ENCODE results near the gene MAD1L1. TPM values are rescaled to one million over a fixed set of nuclear protein-coding genes. Genes with fewer than 3 reads are reported as not detected.

The MAD1L1 gene
- total and polyA plus RNA-seq, 2 of the 8 experiments (the other 6 are each of a cell fraction or from before 2014, with no cell fraction given) = 40.4 to 44.6 TPM

DNA sequence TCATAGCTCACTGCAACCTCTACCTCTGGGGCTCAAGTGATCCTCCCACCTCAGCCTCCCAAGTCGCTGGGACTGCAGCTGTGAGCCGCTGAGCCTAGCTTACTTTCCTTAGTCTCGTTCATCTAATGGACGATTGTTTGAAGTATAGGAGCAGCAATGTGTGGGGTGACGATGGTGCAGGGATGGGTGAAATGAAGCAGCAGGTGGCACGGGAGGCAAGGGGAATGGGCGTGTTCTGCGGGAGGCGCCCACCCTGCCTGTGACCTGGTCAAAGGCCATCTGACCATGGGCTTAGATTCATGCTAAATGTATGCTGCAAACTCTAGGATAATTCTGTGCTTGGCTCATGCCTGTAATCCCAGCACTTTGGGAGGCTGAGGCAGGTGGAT, 210.7 kb downstream of the MAD1L1 start:
- H3K4me3 ChIP-seq (ENCODE audit: extremely low read depth in 1 of 4, insufficient read depth in 2 of 4, low read depth in 3 of 4, low read length in 4 of 4) = no peak overlapping the region
- no peaks in the 10 kb centered on the region for H3K23me2 ChIP-seq (ENCODE audit: low read depth, low read length)
- TF ChIP-seq EP300 (IDR thresholded peaks at IDR 0.05; ENCODE audit: borderline replicate concordance in 1 of 2, low read depth in 2 of 2, low read length in 2 of 2) = no peak
- TF ChIP-seq MAFK (IDR thresholded peaks at IDR 0.05; ENCODE audit: low read depth, low read length) = no peak
- no peak for TF ChIP-seq FOSL1 (IDR thresholded peaks at IDR 0.05; ENCODE audit: insufficient read depth, low read depth, low read length)
- TF ChIP-seq EZH2 (IDR thresholded peaks at IDR 0.05; ENCODE audit: low read depth, low read length, severe bottlenecking) = no peak
- TF ChIP-seq SAP30 (IDR thresholded peaks at IDR 0.05; ENCODE audit: insufficient read depth, insufficient replicate concordance, low read length) = no peak
- no peak for TF ChIP-seq CBX8 (IDR thresholded peaks at IDR 0.05; ENCODE audit: borderline replicate concordance, low read depth, low read length)
- no peak for TF ChIP-seq SIX5 (IDR thresholded peaks at IDR 0.05; ENCODE audit: low read depth, low read length)
- no peak for TF ChIP-seq SP4 (IDR thresholded peaks at IDR 0.05; ENCODE audit: low read length)
- TF ChIP-seq TAF1 (IDR thresholded peaks at IDR 0.05; ENCODE audit: low read depth, low read length) = no peak
- no peak for TF ChIP-seq BACH1 (IDR thresholded peaks at IDR 0.05; ENCODE audit: low read length)
- no peak for TF ChIP-seq TBP (IDR thresholded peaks at IDR 0.05; ENCODE audit: low read depth, low read length)
- TF ChIP-seq, protein P1, sequence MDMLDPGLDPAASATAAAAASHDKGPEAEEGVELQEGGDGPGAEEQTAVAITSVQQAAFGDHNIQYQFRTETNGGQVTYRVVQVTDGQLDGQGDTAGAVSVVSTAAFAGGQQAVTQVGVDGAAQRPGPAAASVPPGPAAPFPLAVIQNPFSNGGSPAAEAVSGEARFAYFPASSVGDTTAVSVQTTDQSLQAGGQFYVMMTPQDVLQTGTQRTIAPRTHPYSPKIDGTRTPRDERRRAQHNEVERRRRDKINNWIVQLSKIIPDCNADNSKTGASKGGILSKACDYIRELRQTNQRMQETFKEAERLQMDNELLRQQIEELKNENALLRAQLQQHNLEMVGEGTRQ (IDR thresholded peaks at IDR 0.05; ENCODE audit: low read length) = no peak
- no peak overlapping the region for H2BK120ac ChIP-seq (replicated peaks; ENCODE audit: low read depth, low read length)
- H3K9me3 ChIP-seq (ENCODE audit: insufficient read depth in 2 of 2, low read depth in 1 of 2, low read length in 1 of 2) = peaks cover 6 to 11% of the 10 kb centered on the region in 2 experiments; a peak in 2 of 4 replicates
- FAIRE-seq (no peak), DNase-seq (ENCODE audit: low read depth in 1 of 2, low spot score in 2 of 2) (no peak)
- H3K23ac ChIP-seq (ENCODE audit: insufficient read length) = no peak overlapping the region
- no peak overlapping the region for H4K5ac ChIP-seq (ENCODE audit: insufficient read length, low read depth, low read length)
- no peak overlapping the region for H2BK12ac ChIP-seq (ENCODE audit: low read depth, low read length)
- no peaks in the 10 kb centered on the region for H3K27me3 ChIP-seq (replicated peaks in 1 of 4; ENCODE audit: control insufficient read depth in 3 of 4, extremely low read depth in 1 of 4, insufficient read depth in 3 of 4, low read length in 3 of 4)
- no peak overlapping the region for H3K14ac ChIP-seq (ENCODE audit: insufficient read length)
- CTCF ChIA-PET (ENCODE audit: partially characterized antibody) = no interaction called here
- H3K18ac ChIP-seq (ENCODE audit: extremely low read depth, low read length) = no peak overlapping the region
- peak overlapping the region; percentile 28; the same call in 1 of the 2 replicates for H2AK5ac ChIP-seq (ENCODE audit: low read depth, low read length)
- no peak overlapping the region for H2AFZ ChIP-seq (ENCODE audit: low read length)
- H3K4me2 ChIP-seq (ENCODE audit: insufficient read depth in 1 of 2, low read depth in 2 of 2, low read length in 2 of 2) = no peak overlapping the region
- 94% methylated on average over 9 of the region's 9 CpGs; no CpG with 5 or more reads in 1 of the 2 experiments for WGBS, 2 experiments (ENCODE audit: extremely low coverage in 1 of 2, insufficient coverage in 1 of 2, insufficient read length in 1 of 2, insufficient replicate concordance in 2 of 2, low coverage in 1 of 2, low lambda C conversion rate in 2 of 2, missing lambda C conversion rate in 1 of 2)
- H3K4me1 ChIP-seq (replicated peaks in 1 of 4; ENCODE audit: control insufficient read depth in 3 of 4, insufficient read depth in 4 of 4, low read length in 3 of 4) = no peaks in the 10 kb centered on the region; a peak in 1 of 7 replicates
- no peak overlapping the region for H4K91ac ChIP-seq (replicated peaks; ENCODE audit: insufficient read length, low read length)
- no peaks in the 10 kb centered on the region for H3K36me3 ChIP-seq (ENCODE audit: control insufficient read depth in 2 of 4, insufficient read depth in 4 of 4, low read length in 3 of 4)
- H2BK5ac ChIP-seq (ENCODE audit: low read depth, low read length) = no peak overlapping the region
- peaks cover 0 to 6% of the 10 kb centered on the region in 2 experiments; a peak in 2 of 4 replicates for H3K79me2 ChIP-seq (ENCODE audit: control insufficient read depth in 1 of 2, insufficient read depth in 2 of 2, low read length in 2 of 2)
- peaks cover 2% of the 10 kb centered on the region for H3K79me1 ChIP-seq (ENCODE audit: low read depth, low read length)
- POLR2A ChIA-PET (ENCODE audit: partially characterized antibody) = no interaction called here
- no peak overlapping the region for H3K4ac ChIP-seq (replicated peaks; ENCODE audit: insufficient read length, low read depth, low read length)
- no peak overlapping the region for H2BK20ac ChIP-seq (ENCODE audit: low read length)
- H4K20me1 ChIP-seq (replicated peaks in 1 of 2; ENCODE audit: control insufficient read depth in 1 of 2, insufficient read depth in 2 of 2, low read length in 2 of 2) = peaks cover 0 to 5% of the 10 kb centered on the region in 2 experiments
- H4K8ac ChIP-seq (ENCODE audit: extremely low read depth, insufficient read depth, low read length) = no peak overlapping the region
- H3K9ac ChIP-seq (replicated peaks in 1 of 4; ENCODE audit: extremely low read depth in 1 of 4, low read depth in 3 of 4, low read length in 3 of 4) = 0 out of 7 replicates have a peak overlapping the region, but pooled peaks of 1 of the 4 experiments have one; percentile 32
- H3K27ac ChIP-seq (ENCODE audit: low read depth, low read length) = no peak overlapping the region
- H2BK15ac ChIP-seq (ENCODE audit: low read length) = no peak overlapping the region
- H3K56ac ChIP-seq (replicated peaks; ENCODE audit: insufficient read length, low read depth, low read length) = no peak overlapping the region
